ENCODE measurements around the gene SIGLEC15.

Gene SIGLEC15

DNA sequence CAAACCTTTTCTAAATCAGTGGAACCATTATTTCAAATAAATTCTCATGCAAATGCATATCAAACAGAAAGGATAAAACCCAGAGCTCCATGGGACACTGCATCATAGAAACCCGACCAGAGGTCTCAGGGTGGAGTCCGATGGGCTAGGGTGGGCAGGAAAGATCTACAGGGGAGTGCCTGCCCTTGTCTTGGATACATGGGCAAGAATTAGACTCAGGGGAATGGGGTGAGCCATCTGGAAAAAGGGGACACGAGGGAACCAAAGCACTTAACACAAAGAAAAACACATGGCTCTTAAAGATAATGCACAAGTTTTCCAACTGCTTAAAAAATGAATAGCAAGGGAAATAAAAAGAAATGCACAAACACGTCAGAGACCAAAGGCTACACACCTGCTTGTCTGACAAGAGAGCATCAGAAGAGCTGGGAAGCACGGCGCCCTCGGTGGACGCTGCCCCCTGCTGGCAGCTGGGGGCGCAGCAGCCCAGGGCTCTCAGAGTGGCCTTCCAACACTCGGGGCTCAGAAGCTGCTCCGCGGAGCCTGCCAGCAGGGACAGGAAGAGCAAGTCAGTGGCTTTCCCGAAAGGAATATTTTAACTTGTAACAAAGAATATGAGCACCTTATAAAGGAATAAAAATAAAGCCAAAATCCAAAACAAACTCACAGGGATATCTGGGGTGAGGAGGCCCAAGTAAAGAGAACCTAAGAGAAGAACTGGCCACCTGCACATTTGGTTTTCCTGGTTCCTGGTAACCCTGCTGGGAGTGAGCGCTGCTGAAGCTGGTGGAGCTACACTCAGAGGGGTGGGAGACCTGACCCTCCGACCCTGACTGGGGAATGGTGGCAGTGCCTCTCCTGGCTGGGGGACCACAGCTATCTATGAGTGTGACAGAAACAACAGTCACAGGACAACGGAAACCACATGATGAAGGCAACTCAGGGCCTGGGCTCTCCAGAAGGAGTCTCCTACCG lies 54.5 kb downstream of the SIGLEC15 start:
- DNase-seq (ENCODE audit: low read depth): peak; percentile 71

DNA sequence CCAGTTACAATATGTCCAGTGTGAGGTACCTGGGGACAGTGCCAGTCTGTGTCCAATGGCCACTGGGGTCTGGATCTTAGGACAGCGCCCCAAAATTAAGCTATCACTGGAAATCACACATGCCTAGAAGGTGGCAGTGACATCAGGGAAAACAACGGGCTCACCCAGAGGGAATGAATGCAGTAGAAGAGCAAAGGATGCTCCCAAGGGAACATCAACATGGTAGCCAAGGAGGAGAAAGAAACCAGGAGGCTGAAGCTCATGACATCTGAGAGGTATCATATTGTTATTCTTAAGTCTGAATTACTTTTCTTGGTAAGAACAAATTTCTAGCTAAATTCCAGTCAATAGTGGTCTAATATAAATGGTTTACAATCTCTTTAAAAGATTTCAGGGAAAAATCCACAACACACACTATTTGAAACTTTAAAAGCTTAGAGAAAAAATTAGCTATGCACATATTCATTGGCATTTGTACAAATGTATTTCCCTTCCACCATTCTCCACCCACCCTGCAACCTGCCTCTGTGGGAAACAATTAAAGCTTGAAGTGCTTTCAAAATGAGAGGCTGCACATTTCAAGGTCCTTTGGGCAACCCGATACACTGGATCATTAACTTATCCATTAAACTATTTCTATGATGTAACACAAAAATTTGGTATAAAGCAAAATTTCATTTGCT lies 55.5 kb downstream of the SIGLEC15 start:
- no peak for DNase-seq (ENCODE audit: low read depth)

DNA sequence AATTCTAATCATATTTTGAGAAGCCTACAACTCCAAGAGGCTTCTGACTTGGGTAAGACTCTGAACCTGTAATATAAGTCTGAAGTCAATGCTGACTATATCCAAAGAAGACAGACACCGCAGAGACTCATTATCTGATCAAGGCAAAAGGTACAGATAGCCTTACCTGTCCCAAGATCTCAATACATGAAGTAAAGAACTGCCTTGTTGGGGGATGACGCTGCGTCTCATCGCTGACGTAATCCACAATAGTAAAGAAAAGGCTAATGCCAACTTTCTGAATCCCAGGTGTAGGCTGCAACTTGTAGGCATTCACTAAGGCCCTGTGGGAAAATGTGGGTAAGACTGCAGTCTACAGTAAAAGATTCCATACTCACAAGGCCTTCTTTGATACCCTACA lies 62.1 kb downstream of the SIGLEC15 start:
- no peak for DNase-seq (ENCODE audit: low read depth)

DNA sequence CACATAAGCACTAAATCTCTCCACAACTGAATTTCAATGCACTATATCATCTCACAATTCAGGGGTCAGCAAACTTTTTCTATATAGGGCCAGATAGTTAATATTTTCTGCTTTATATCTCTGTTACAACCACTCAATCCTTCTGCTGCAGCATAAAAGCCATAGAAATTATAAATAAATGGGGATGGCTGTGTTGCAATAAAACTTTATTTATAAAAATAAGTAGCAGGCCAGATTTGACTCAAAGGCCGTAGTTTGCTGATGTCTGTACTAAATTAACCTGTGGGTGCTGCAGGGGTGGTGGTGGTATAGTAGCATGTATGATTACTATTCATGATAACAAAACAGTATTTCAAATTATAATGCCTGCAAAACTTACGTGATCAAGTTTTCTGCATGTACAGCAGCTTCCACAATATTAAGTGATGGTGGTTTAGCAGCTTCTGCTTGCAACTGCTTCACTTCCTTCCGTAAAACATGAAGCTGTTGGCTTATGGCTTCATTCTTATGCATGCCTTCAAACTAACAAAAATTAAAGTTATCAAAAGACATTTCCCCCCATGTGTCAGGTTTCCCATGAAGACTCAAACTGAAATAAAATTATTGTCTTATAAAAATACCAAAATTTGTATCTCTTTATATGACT lies 64.1 kb downstream of the SIGLEC15 start:
- no peak for DNase-seq (ENCODE audit: low read depth)

DNA sequence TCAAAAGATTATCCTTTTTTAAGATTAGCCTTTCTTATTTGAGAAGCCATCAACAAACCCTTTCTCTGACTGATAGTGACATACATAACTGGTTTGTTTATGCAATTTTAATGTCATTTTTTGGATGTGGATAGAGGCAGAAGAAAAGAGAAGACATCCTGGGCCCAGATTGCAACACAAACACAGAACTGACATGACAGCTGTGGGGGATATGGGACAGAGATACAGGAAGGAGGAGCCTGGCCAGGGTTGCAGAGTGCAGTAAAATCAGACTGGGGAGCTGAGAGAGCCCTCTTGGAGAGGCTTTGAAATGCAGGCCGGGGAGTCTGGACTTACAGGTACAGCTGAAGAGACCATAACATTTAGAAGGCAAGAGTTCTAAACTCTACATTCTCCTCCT lies 65.1 kb downstream of the SIGLEC15 start:
- no peak for DNase-seq (ENCODE audit: low read depth)

DNA sequence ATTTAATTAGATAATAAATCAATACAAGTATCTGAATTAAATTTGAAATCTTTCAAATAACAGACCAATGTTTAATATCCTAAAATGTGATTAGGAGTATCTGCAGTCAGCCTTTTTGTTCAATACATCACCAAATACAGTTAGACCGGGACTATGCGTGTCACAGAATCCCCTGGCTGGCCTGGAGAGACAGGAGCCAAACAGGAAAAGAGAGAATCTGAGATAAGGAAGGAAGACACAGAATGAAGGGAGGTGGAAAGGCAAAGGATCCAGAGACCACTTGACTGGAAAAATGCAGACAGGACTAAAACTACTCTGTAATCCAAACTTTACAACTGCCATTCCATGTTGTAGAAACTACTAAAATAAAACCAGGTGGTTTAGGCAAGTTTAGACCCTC lies 66.3 kb downstream of the SIGLEC15 start:
- no peak for DNase-seq (ENCODE audit: low read depth)

Data from stimulated activated CD8-positive, alpha-beta memory T cell treated with anti-CD3 and anti-CD28 coated beads, Interleukin-15, amount 100 ng/mL, for 24 hours (primary cell).